GM21619 (cell line): Measurements from ENCODE around the gene PLEKHM2.

ENCODE experiments used
- ATAC-seq: cut with Tn5 transposase; IDR thresholded peaks from one replicate; pipeline ENCODE4 v1.9.1; 2021; ENCODE audit not compliant: unreplicated experiment

PLEKHM2 gene

DNA sequence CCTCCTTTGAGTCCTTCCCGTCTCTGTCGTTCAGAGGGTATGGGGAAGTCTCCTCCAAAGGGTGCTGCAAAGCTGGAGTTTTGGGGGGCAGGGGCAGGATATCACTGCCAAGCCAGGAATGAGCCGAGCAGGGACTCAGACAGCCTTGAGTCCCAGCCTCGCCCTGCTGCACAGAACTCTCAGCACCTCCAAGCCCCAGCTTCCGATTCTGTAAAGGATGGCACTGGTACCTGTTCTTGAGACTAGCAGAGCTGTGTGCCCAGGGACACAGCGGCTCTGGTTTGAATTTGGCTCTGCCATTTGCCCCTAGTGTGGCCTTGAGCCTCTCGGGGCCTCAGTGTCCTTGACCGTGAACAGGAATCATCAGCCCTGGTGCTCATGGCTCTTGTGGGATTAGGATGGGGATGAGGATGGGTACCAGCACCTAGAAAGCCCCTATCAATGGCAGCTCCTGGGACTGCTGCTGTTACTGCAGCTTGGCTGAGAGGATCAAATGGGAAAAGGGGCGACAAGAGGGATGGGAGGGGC, 73.0 kb downstream of the PLEKHM2 start:
- no peak for ATAC-seq

DNA sequence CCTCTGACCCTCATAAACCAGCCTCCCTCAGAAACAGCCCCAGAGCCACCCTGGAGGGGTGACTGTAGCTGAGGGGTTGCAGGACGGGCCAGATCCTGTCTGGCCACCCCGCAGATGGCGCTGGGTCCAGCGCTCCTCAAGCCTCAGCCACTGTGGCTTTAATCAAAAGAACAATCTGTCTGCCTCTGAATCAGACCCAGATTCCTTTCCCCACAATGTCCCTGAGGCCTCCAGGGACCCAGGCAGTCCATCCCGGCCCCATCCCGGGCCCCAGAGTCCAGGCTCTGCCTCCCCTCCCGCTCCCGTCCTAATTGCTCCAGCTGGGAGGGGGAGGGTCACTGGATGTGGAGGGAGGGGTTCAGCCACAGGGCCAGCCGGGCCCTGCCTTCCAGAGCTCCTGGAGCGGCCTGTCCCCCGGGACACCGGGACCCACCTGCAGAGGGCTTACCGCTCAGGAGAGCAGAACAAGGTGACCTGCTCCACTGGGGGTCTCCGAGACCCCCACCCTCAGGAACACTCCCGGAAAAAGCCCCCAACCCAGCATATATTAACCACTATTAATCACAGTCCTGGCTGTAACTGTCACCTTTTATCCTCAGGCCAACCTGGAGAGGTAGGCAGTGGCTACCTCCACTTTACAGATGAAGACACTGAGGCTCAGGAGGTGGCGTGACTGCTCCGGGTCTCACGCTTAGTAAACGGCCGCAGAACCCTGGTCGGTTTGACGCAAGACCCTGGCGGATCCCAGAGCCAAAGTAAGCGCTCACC, 73.6 kb downstream of the PLEKHM2 start:
- no peak for ATAC-seq

DNA sequence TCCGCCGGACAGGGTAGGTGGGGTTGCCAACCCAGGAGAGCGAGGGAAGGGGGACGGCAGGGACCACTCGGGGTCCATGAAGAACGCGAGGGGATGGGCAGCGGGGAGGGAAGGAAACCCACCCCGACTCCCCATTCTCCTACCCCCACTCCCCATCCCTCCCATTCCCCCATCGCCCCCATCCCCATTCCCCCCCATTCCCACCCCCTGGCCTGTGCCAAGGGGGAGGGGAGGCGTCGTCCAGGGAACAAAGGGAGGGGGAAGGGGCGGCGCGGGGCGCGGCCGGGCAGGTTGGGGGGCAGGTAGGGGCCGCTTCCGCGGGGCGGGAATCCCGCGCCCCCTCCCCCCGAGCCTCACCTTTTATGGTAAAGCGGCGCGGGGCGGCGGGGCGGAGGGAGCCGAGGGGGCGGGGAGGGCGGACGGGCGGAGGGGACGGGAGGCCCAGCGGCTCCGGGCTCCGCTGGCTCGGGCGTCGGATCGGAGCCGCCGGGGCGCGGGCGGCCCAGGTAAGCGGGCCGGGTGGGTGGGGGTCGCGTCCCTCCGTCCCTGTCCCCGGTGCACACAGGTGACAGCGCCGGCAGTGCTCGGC, 74.3 kb downstream of the PLEKHM2 start, which contains the start of gene FBLIM1:
TSS of gene FBLIM1 (plus strand) at position 453 of the 589 bp plus-strand sequence. CDS start 6,189 bp downstream, outside the sequence.
- no peak for ATAC-seq

DNA sequence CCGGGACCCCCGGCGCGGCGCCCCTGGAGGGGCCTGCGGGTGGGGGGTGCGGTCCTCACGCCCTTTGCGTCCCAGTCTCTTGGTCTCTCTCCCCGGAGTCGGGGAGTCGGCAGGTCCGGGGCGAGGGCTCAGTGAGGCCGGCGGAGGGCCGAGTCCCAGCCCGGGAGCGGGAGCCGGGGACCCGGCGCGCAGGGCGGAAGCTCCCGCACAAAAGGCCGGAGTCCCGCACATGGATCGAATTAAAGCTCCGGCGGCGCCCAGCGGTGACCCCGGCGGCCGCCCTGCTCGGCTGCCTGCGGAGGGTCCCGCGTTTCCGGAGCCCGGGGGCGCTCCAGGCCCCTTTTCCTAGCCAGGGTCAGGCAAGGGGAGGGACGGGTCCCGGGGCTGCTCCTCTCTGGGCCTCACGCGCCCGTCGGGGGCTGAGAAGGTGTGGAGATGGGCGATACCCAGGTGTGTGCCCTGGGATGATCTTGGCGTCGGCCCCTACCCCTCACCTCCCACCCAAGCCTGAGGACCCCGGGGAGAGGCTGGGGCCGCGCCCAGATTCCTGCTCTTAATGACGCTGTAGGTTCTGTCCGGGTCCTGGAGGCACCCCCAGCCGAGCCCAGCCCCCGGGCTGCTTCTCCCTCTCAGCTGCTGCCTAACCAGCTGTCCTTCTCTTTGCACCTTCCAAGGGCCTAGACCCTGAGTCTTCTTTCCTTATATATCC, 75.0 kb downstream of the PLEKHM2 start:
- ATAC-seq: no peak

DNA sequence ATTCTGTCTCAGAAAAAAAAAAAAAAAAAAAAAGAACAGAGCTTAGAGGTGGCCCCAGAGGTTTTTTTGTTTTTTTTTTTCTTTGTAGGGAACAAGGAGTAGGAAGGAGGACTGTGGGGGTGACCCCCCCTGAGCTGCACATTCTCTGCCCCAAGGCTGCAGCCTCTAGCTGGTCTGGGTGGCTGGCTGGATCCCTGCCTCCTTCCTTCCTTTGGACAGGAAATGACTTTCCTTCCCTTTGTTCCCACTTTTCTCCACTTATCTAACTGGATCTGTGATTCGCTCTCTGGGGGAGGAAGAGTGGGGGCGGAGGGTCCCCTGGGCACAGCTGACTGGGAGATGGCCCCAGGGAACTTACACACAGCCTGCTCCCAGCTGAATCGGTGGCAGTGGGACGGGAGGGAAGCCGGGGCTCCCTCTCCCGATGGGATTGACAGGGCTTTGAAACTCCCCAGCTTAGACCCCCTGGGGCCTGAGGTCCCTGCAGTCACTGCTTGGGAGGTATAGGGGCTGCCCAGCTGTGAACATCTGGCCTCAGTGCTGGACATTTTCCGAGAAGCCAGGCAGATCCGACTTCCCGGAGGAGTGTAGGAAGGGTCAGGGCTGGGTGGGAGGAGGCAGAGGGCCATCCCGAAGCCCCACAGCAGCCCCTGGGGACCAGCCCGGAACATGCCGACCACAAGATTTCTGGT, 76.5 kb downstream of the PLEKHM2 start:
- no peak for ATAC-seq

DNA sequence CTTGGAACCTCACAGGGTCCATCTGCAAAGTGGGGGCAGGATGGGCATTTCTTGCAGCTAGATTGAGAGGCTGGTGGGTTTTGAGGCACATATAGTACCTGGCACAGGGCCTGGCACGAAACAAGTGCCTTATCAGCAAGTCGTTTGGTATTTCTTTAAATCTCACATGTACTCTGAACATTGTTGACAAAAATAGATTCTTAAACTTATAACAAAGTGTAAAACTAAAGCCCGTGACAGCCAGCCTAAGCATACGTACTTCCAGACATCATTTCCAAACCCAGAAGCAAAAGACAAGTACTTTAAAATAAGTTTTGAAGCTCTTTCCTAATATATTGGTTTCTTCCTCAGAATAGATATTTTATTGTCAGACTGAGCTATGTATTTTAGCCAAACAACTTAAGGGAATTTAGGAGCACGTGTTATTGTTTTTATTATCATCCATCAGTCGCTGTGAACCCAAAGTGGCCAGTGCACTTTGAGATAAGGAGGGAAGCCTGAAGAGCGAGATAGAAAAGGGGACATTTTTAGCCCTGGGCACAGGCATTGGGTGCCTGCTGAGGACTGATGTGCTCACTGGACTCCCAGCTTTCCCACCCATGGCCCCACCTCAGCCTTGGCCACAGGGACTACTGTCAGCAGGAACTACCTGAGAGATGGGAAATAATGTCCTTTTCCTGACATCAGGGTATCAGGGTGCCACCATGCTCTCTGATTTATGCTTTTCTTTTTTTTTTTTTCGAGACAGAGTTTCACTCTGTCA, 77.4 kb downstream of the PLEKHM2 start:
- no peak for ATAC-seq

DNA sequence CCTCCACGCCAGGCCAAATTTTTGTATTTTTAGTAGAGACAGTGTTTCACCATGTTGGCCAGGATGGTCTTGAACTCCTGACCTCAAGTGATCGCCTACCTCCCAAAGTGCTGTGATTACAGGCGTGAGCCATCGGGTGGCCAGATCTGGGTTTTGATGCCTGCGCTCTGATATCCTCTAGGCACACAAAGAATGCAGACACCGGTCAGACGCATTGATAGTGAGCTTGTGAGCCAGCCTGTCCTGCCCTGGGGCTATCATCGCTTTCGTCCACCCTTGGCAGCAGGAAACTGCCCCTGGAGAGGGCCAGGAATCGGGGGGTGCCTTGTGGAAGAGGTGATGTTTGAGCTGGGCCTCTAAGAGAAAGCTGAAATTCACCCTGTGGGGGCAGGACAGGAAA, 78.4 kb downstream of the PLEKHM2 start:
- ATAC-seq: no peak

DNA sequence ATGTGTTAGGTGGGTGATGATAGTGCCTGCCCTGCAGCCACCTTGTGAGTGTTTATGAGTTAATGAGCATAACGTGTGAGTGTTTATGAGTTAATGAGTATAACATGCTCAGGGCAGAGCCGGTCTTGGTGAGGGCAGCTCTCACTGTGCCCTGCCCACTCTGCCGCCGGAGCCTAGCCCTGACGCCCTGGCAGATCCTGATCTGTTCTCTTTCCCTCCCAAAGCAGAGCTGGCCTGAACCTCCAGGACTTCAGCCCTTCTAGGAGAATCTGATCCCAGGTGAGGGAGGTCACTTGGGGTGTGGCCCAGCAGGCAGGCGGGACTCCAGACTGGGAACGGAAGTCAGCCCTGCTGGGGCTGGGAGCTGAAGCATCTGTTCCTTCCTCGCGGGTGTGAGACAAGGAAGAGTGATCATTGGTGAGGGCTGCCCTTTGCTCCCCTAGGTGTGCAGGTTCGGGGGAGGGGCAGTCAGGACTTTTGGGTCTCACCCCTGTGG, 80.2 kb downstream of the PLEKHM2 start:
- ATAC-seq: no peak

DNA sequence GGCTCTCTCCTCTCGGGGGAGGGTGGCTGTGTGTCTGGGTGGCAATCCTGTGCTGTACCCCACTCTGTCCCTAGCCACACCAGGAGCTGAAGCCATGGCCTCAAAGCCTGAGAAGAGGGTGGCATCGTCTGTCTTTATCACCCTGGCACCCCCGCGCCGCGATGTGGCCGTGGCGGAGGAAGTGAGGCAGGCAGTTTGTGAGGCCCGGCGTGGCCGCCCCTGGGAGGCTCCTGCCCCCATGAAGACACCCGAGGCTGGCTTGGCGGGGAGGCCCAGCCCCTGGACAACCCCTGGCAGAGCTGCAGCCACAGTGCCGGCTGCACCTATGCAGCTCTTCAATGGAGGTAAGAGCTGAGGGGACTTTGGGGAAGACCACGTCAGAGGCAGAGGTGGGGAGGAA, 80.8 kb downstream of the PLEKHM2 start:
- ATAC-seq: no peak

DNA sequence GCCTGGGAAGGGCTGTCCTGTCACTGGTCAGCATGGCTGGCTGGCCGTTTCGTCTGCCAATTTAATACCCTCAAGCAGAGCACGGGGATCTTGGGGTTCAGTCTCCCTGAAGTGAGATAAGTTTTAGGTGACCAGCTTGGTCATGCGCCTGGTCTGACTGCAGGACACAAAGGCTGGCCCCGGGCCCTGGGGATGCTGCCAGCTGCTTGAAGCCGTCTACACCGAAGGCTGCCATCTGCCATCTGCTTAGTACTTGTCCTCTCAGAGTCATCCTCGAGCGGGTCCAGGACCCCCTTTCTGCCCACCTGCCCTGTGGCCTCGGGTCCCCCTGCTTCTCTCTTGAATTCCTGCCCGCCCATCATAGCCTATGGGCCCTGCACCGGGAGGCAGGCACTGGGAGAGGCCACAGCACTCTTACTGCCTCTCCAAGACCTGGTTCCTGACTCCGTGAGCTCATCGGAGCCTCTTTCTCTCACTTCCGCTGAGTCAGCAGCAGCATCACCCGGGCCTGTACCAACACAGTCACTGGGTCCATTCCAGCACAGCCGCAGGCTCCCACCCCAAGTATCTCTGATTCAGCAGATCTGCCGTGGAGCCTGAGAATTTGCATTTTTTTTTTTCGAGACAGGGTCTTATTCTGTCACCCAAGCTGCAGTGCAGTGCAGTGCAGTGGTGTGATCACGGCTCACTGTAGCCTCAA, 81.5 kb downstream of the PLEKHM2 start:
- ATAC-seq: no peak

DNA sequence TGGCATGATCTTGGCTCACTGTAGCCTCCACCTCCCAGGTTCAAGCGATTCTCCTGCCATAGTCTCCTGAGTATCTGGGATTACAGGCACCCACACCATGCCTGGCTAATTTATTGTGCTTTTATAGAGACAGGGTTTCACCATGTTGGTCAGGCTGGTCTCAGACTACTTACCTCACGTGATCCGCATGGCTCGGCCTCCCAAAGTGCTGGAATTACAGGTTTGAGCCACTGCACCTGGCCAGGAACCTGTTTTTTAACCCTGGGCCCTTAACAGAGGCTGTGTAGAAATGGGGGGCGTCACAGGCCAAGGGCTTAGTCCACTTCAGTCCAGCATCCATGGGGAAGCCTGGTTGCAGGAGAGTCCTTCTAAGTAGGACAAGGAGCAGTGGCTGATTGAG, 83.8 kb downstream of the PLEKHM2 start:
- ATAC-seq: no peak

DNA sequence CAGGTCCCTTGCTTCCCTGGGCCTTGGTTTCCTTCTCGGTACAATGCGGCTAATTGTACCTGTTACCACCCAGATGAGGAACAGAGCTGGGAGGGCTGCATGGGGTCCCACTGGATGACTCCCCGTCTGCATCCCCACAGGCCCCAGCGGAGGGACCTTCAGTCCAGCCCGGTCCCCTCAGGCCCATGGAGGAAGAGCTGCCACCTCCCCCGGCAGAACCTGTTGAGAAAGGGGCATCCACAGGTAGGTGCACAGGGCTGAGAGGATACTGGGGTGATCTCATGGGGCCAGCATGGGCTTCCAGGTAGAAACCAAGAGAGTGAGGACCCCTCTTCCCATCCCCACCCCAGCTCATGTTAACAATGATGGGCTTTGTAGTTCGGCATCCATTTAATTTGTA, 84.3 kb downstream of the PLEKHM2 start:
- no peak for ATAC-seq

DNA sequence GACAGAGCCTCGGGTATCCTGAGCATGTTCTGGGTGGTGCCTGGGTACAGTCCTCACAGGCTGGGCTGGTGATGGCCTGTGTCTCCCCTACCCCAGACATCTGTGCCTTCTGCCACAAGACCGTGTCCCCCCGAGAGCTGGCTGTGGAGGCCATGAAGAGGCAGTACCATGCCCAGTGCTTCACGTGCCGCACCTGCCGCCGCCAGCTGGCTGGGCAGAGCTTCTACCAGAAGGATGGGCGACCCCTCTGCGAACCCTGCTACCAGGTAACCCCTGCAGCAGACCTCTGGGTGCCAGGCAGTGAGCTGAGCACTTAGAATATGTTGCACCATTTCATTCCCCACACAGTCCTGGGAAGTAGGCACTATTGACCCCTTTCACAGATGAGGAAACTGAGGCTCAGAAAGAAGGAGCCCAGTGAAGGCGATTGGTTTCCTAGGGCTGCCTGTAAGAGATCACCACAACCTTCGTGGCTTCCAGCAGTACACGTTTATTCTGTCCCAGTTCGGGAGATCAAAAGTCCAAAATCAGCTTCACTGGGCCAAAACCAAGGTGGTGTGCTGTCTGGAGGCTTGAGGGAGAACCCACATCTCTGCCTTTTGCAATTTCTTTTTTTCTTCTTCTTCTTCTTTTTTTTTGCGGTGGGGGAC, 86.3 kb downstream of the PLEKHM2 start:
- ATAC-seq: no peak

DNA sequence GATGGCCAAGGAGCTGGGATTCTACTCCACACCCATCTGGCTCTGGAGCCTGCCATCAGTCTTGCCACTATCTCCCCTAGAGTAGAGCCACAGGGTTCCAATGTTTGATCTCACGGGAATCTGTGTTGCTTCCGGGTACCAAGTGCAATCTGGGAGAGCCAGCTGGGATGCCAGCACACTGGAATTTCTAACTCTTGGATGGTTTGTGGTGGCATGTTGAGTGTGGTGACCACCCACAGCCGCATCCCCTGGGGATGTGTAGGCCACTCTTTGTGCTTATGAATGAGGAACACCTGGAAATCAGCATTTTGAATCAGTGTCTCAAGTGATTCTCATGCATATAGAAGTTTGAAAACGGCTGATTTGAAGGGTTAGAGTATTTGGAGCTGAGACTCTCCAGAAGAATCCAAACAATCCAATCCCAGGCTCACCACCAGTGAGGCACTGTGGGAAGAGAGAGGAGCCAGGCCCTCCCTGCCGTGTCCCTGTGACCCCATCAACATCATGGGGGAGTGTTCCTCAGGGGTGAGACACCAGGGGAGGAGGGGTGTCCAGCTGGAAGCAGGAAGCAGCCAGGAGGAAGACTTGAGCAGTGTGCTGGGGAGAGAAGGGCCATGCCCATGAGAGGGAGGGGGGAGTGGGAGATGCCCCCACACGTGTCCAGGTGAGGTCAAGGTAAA, 87.9 kb downstream of the PLEKHM2 start:
- no peak for ATAC-seq

DNA sequence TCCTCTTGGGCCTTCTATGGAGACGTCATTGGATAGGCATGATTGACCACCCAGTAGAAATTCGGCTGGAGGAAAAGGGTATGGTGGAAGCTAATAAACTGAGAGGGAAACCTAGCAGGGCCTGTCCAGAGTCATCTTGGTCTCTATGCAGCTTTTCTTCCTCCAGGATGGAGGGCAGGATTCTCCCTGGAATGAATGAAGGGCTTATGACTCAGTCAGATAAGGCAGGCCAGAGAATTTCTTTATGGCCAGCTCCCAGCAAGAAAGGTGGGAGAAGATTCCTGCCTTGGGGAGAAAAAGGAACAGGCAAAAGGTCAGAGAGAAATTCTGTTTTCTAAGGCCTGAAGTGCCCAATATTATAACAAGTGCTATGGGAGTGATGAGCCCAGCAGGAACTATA, 91.6 kb downstream of the PLEKHM2 start:
- no peak for ATAC-seq

DNA sequence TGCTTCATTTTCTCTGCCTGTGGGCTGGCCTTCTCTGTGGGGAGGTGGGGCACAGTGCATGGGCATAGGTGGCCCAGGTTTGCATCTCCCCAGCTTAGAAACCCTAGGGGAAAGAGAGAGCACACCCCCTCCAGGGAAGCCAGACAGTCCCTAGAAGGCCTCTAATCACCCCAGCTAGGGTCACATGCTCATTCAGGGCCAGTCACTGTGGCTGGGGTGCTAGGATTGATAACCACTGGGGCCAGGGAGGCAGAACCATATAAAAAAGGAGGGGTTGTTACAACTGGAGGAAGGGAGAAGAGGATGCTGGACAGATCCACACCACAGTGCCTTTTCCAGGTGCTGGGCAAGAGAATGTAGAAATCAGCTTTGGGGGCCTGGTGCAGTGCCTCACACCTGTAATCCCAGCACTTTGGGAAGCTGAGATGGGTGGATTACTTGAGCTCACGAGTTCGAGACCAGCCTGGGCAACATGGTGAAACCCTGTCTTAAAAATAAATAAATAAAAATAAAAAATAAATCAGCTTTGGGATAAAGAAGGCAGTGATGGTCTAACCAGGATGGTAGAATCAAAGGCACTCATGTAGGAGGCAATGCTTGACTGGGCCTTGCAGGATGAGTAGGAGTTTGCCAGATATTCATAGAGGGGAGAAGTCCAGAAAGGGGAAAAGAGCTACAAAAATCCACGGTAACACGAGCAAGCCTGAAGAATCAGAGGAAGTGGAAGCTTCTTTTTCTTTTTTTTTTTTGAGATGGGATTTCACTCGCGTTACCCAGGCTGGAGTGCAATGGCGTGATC, 94.0 kb downstream of the PLEKHM2 start:
- ATAC-seq: no peak
